Heart right ventricle (tissue), 16 donors: ENCODE measurements around the gene RAB11FIP5. TPM values are rescaled to one million over a fixed set of nuclear protein-coding genes. Genes with fewer than 3 reads are reported as not detected.

ENCODE experiments used
- ATAC-seq, 8 donors: fragments of 200-7000 bp; cut with Tn5 transposase; one replicate each; pipeline ENCODE4 v1.9.1; 2020; ENCODE audit warnings: mild to moderate bottlenecking in 8 of 8, moderate library complexity in 8 of 8, moderate number of reproducible peaks in 1 of 8
- DNase-seq, 2 donors: peaks; one replicate each; pipeline ENCODE4 v3.0.0-alpha.2; 2020
- H3K27ac ChIP-seq, 10 donors: fragments of 200-600 bp; sonication (generic) in 2 of 10; one replicate each; pipeline versions ENCODE4 v1.5.0 to v1.8.0; 2020 to 2022; ENCODE audit warnings: mild to moderate bottlenecking in 3 of 10
- H3K27me3 ChIP-seq, 7 donors: fragments of 200-600 bp; one replicate each; pipeline ENCODE4 v1.8.0; 2021 to 2022; ENCODE audit warnings: mild to moderate bottlenecking in 2 of 7
- H3K36me3 ChIP-seq, 9 donors: fragments of 200-600 bp; sonication (generic) in 1 of 9; one replicate each; pipeline versions ENCODE4 v1.5.0 to v1.8.0; 2020 to 2022; ENCODE audit warnings: mild to moderate bottlenecking in 2 of 9
- H3K4me1 ChIP-seq, 9 donors: fragments of 200-600 bp; sonication (generic) in 1 of 9; one replicate each; pipeline versions ENCODE4 v1.5.0 to v1.8.0; 2020 to 2022; ENCODE audit warnings: mild to moderate bottlenecking in 4 of 9
- H3K4me3 ChIP-seq, 10 donors: fragments of 200-600 bp; sonication (generic) in 2 of 10; one replicate each; pipeline versions ENCODE4 v1.5.0 to v1.8.0; 2020 to 2022; ENCODE audit warnings: mild to moderate bottlenecking in 7 of 10, moderate library complexity in 2 of 10
- H3K9me3 ChIP-seq, 11 donors: fragments of 200-600 bp in 10 of 11; sonication (generic) in 2 of 11; one replicate each; pipeline versions ENCODE4 v1.5.0 to v1.8.0; 2013 to 2022; ENCODE audit warnings: mild to moderate bottlenecking in 2 of 11, control low read depth in 1 of 11, moderate library complexity in 1 of 11
- CTCF ChIP-seq, 9 donors: fragments of 200-600 bp; sonication (generic) in 2 of 9; IDR thresholded peaks; one replicate each; pipeline versions ENCODE4 v1.5.0 to v1.8.0; 2021 to 2022; ENCODE audit warnings: antibody characterized with exemption in 9 of 9, mild to moderate bottlenecking in 5 of 9, moderate library complexity in 1 of 9
- WGBS, 2 donors: extraction: QIAGEN DNeasy Blood & Tissue Kit; methylation state at CpG; one replicate each; pipeline ENCODE4 v1.1.7; 2013; ENCODE audit warnings: inconsistent platforms in 1 of 2; 5-methylcytosine and 5-hydroxymethylcytosine counted together
- intact Hi-C, 10 donors: fragments of 100-400 bp; cut with DNase I; formaldehyde crosslinking; loops; one replicate each; pipeline versions ENCODE4 v1.11.1 to v1.14.2; 2022
- polyA plus RNA-seq, 2 donors: library from polyadenylated mRNA; stranded (reverse); fragments of 200-250 nt; gene quantifications; one replicate each; pipeline ENCODE4 v1.2.3, GENCODE V29; 2013
- total RNA-seq, 10 donors: library from RNA; stranded (reverse); fragmentation: NEBNext Ultra II Directional in 3 of 10; extraction: Animal tissue kit (Norgen Biotek cat#: 25700) in 3 of 10; gene quantifications; one replicate each; pipeline versions ENCODE4 v1.2.1 to v1.2.4, GENCODE V29; 2021 to 2023
- donor health status: Arrhythmogenic right ventricular cardiomyopathy.
- donor health status: ischemic (EF 13 %, LVEDD 7.1; RV severe dilation, severe dysfunction).
- donor health status: healthy with polysubstance abuse.
- donor health status: DM: no; HTN: yes; CAD: no.
- donor health status: DM: no; HTN: no; CAD: no.
- donor health status: ischemic (EF 25% LVEDD 6.9; RV normal size, moderate dysfunction).
- donor health status: ischemic (EF 25% LVEDD 5.7; RV mildly dilated, moderate dysfunction).
- donor health status: healthy.
- donor health status: DM: yes; HTN: yes; CAD: no.
- donor health status: Ischemic cardiomyopathy.
- donor health status: ischemic (EF 35%, LVEDD 5.7; RV mildly dilated, moderate dysfunction).
- donor health status: nonischemic (EF 11% LVEDD 7.7; RV severe dilation, severe dysfunction).
- donor health status: DM: yes; HTN: yes; CAD: no.
- donor health status: PGD.
- donor health status: ischemic (EF 29% LVEDD 5.4; RV normal size, mild dysfunction).
- donor health status: nonischemic (EF 23%, LVEDD 6.1; RV moderate dilation, normal function).

The RAB11FIP5 gene
- total and polyA plus RNA-seq, 12 donors: 6.8 to 30.4 (median 22.3) TPM

DNA sequence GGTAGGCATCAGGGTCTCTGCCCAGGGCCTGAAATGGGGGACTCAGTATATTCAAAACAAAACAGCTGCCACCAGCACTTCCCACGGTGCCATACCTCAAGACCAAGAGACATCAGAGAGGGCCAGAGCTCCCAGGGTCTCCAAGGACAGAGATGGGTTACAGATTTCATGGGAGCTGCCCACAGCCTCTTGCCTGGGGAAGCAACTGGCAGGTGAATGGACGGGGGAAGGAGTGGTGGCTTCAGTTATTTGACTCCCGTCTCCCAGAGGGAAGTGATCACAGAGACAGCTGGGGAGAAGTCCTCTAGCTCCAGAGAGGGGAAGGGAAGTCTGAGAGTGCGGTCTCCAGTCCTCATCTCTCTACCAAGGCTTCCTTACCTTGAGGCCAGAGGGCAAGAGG, 25.4 kb downstream of the RAB11FIP5 start:
- WGBS, 2 donors: 72 to 81% methylated on average over 4 of the region's 4 CpGs
- Histone ChIP-seq H3K36me3 (peaks cover 0 to 26% (median 10%) of the 10 kb centered on the region in 9 donors), H3K9me3 (no peaks in the 10 kb centered on the region), H3K4me1 (peaks cover 0 to 69% (median 26%) of the 10 kb centered on the region in 9 donors), H3K27ac (no peak overlapping the region), H3K4me3 (peak overlapping the region in 1 of 10 donors; percentile 5), H3K27me3 (no peaks in the 10 kb centered on the region)
- ATAC-seq (no peak), DNase-seq (no peak)
- intact Hi-C loops: loop anchor here (2.0 to 10.0 kb wide), 5 partner anchors 69 to 193 kb away; no protein-coding TSS in a partner anchor
- TF ChIP-seq CTCF (IDR thresholded peaks at IDR 0.05): no peak

GRCh38 chr2:73085691-73086090, 27.1 kb downstream of the RAB11FIP5 start:
- peak; percentile 82 to 98 (median 94) for TF ChIP-seq CTCF (IDR thresholded peaks at IDR 0.05)
- peaks cover 0 to 30% (median 13%) of the 10 kb centered on the region in 9 donors for H3K36me3 ChIP-seq
- H3K27ac ChIP-seq: no peak overlapping the region
- no peak overlapping the region for H3K4me3 ChIP-seq
- intact Hi-C loops: loop anchor here (1.0 to 10.0 kb wide), 8 partner anchors 69 to 191 kb away; no protein-coding TSS in a partner anchor
- DNase-seq (peak; percentile 81 to 84), ATAC-seq (peak; percentile 57 to 84 (median 66))
- H3K9me3 ChIP-seq: no peaks in the 10 kb centered on the region
- peaks cover 0 to 53% (median 20%) of the 10 kb centered on the region in 9 donors for H3K4me1 ChIP-seq
- no peaks in the 10 kb centered on the region for H3K27me3 ChIP-seq
- 19% methylated on average over 6 of the region's 6 CpGs for WGBS, 2 donors

DNA sequence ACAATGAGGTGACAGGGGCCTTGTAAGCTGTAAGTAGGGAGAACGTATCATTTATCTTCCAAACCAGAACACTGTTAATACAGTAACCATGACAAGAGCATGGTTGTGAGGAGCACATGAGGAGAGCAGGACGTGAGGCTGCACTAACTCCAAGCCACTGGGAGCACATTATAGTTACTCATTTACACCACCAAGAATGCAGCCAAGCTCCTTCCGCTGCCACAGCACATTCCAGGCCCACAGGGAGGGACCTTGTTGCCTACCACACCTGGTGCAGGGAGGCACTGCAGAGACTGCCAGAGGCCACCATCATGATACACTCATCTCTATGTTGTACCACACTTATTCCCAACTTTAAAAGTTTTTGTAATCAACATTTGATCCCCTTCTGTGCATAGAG, 27.8 kb downstream of the RAB11FIP5 start:
- H3K4me3 ChIP-seq: no peak overlapping the region
- H3K4me1 ChIP-seq: peaks cover 0 to 47% (median 15%) of the 10 kb centered on the region in 9 donors
- no peak overlapping the region for H3K27ac ChIP-seq
- TF ChIP-seq CTCF (IDR thresholded peaks at IDR 0.05): no peak
- DNase-seq (no peak), ATAC-seq (no peak)
- H3K27me3 ChIP-seq: no peaks in the 10 kb centered on the region
- 88 to 91% methylated on average over 3 of the region's 3 CpGs for WGBS, 2 donors
- H3K9me3 ChIP-seq: no peaks in the 10 kb centered on the region
- intact Hi-C loops: loop anchor here in 8 of 10 donors (1.0 to 10.0 kb wide), 8 partner anchors 70 to 190 kb away; no protein-coding TSS in a partner anchor
- peaks cover 0 to 38% (median 19%) of the 10 kb centered on the region in 9 donors for H3K36me3 ChIP-seq

DNA sequence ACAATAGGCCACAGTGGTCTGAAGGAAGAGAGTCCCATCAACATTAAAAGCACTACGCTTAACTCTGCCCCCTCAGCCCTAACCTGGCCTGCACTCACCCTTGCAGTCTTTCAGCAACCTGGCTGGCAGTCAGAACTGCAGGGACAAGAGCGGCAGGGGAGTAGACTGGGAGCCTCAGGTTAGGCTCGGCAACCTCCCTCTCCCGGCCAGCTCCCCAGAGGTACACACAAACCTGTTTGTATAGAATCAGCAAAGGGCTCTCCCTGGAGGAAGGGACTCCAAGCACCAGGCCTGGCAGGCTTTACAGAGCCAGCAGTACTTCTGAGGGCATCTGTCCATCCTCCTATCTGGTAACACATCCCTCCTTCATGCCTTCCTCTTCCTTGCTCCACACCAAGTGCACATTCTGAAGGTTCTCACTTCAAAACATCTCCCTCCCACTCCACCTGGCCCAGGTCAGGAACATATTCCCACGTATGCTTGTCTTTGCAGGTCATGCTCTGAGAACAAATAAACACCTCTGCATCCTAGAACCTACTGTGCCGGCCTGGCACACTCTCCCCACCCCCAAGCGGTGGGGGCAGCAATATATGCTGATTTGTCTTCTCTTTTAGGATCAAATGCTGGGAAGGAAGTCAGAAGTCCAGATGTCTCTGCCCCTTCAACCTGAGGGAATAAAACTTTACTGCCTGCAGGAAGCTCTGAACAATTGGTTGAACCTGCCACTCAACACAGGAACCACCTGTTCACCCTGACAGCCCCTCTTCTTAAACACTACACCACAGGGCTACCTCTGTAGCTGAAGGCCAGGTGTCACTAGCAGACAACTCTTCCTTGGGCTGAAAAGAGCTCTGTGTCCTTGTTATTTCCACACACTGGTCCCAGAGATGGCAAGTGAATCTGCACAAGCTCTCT, 28.6 kb downstream of the RAB11FIP5 start:
- peaks cover 0 to 46% (median 19%) of the 10 kb centered on the region in 9 donors for H3K36me3 ChIP-seq
- no peak for DNase-seq
- peaks cover 0 to 41% (median 9%) of the 10 kb centered on the region in 9 donors for H3K4me1 ChIP-seq

More for the DNA sequence above, 28.6 kb downstream of the RAB11FIP5 start:
- intact Hi-C loops: loop anchor here in 6 of 10 donors (2.0 to 10.0 kb wide), 4 partner anchors 71 to 189 kb away; no protein-coding TSS in a partner anchor
- Histone ChIP-seq H3K4me3 (no peak overlapping the region), H3K9me3 (no peaks in the 10 kb centered on the region), H3K27me3 (no peaks in the 10 kb centered on the region), H3K27ac (no peak overlapping the region)
- no peak for ATAC-seq
- WGBS, 2 donors: 80 to 81% methylated on average over 7 of the region's 7 CpGs
- TF ChIP-seq CTCF (IDR thresholded peaks at IDR 0.05): no peak
